Gastrocnemius medialis (tissue), 4 donors: Measurements from ENCODE around the gene GNAI1. TPM values are rescaled to one million over a fixed set of nuclear protein-coding genes. Genes with fewer than 3 reads are reported as not detected.

ENCODE experiments used
- ATAC-seq, 2 donors: fragments of 150-250 bp; one replicate each; pipeline ENCODE4 v1.9.1; 2016
- DNase-seq, 2 donors: peaks; one replicate each; pipeline ENCODE4 v3.0.0-alpha.2; 2019
- H3K27ac ChIP-seq, 4 donors: fragments of 200-600 bp; sonication (generic); 1 replicate in 1 of 4; 2 replicates in 3 of 4; pipeline ENCODE4 v1.5.1; 2016 to 2018; ENCODE audit warnings: mild to moderate bottlenecking in 2 of 4, moderate library complexity in 1 of 4
- H3K27me3 ChIP-seq, 3 donors: fragments of 200-600 bp; sonication (generic) in 2 of 3; 1 replicate in 1 of 3; 2 replicates in 2 of 3; pipeline versions ENCODE4 v1.5.1 to v1.6.0; 2016 to 2019; ENCODE audit warnings: mild to moderate bottlenecking in 1 of 3, moderate library complexity in 1 of 3
- H3K36me3 ChIP-seq, 2 donors: fragments of 200-600 bp; sonication (generic) in 1 of 2; one replicate each; pipeline ENCODE4 v1.5.1; 2017 to 2018
- H3K4me1 ChIP-seq, 2 donors: fragments of 200-600 bp; sonication (generic) in 1 of 2; one replicate each; pipeline ENCODE4 v1.5.1; 2016 to 2017; ENCODE audit warnings: mild to moderate bottlenecking in 2 of 2
- H3K4me3 ChIP-seq, 4 donors: fragments of 200-600 bp; sonication (generic) in 3 of 4; 1 replicate in 1 of 4; 2 replicates in 3 of 4; pipeline ENCODE4 v1.5.1; 2016 to 2019; ENCODE audit warnings: mild to moderate bottlenecking in 2 of 4
- H3K9me3 ChIP-seq, 3 donors: fragments of 200-600 bp; sonication (generic) in 2 of 3; 1 replicate in 1 of 3; 2 replicates in 2 of 3; pipeline ENCODE4 v1.5.1; 2016 to 2019
- CTCF ChIP-seq, 5 experiments: fragments of 450-650 bp in 3 of 5; fragments of 200-600 bp in 2 of 5; sonication (generic) in 2 of 5; IDR thresholded peaks in 4 of 5; conservative IDR thresholded peaks in 1 of 5; 1 replicate in 4 of 5; 2 replicates in 1 of 5; pipeline ENCODE4 v1.5.1; 2016 to 2019; ENCODE audit warnings: antibody characterized with exemption in 5 of 5, mild to moderate bottlenecking in 3 of 5, moderate library complexity in 3 of 5
- POLR2A ChIP-seq, 2 donors: fragments of 450-650 bp; IDR thresholded peaks; one replicate each; pipeline ENCODE4 v1.6.1; 2017; ENCODE audit warnings: antibody characterized with exemption in 2 of 2, mild to moderate bottlenecking in 2 of 2, moderate library complexity in 2 of 2
- in situ Hi-C, 4 donors: fragments of 200-750 bp; cut with MboI; loops; one replicate each; pipeline versions ENCODE4 v1.15.0 to v1.8.0; 2017; ENCODE audit warnings: low sequenced_read_pairs in 4 of 4
- intact Hi-C: fragments of 100-400 bp; cut with DNase I; formaldehyde crosslinking; loops from one replicate; pipeline ENCODE4 v1.15.1; 2023; ENCODE audit warnings: low total_unique reads
- total RNA-seq, 4 donors: library from RNA; depleted of rRNA; stranded (reverse); fragments of >200 nt; gene quantifications; one replicate each; pipeline versions ENCODE4 v1.1.0 to v1.2.3, GENCODE V29; 2016

GNAI1 gene
- total RNA-seq, 4 donors from 2014 or later = 6.5 to 13.0 (median 8.3) TPM

- no peak for DNase-seq
- in situ Hi-C loops = no loop called here
- TF ChIP-seq POLR2A (IDR thresholded peaks at IDR 0.05) (no peak), CTCF (IDR thresholded peaks at IDR 0.05 in 4 of 5, conservative IDR thresholded peaks at IDR 0.05 in 1 of 5) (no peak)
- intact Hi-C loops = loop anchor here (10.0 kb wide), 1 partner anchor 148 kb away; no protein-coding TSS in a partner anchor
- Histone ChIP-seq H3K36me3 (no peaks in the 10 kb centered on the region), H3K4me1 (peaks cover 10 to 19% of the 10 kb centered on the region in 2 donors), H3K27me3 (no peaks in the 10 kb centered on the region), H3K27ac (peak overlapping the region in 1 of 4 donors; percentile 79), H3K9me3 (no peaks in the 10 kb centered on the region), H3K4me3 (peak overlapping the region; percentile 80 to 90 (median 82))
- ATAC-seq = no peak
Observed at GRCh38 chr7:80136261-80137055, 1.8 kb downstream of the GNAI1 start.

DNA sequence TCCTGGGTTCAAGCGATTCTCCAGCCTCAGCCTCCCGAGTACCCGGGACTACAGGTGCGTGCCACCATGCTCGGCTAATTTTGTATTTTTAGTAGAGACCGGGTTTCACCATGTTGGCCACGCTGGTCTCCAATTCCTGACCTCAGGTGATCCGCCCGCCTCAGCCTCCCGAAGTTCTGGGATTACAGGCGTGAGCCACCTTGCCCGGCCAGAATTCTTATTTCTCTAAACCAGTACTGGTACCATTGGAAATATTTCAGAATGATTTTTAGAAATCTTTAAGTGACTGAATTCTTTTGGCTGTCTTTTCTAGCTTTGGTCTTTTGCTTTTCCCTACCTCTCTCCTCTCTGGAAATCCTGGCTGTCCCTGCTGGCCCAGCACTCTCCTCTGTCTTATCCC, 2.8 kb downstream of the GNAI1 start:
- in situ Hi-C loops = no loop called here
- H3K9me3 ChIP-seq = no peaks in the 10 kb centered on the region
- H3K27ac ChIP-seq = peak overlapping the region in 1 of 4 donors; percentile 3
- peak overlapping the region in 1 of 4 donors; percentile 6 for H3K4me3 ChIP-seq
- no peak for TF ChIP-seq POLR2A (IDR thresholded peaks at IDR 0.05)
- no peak for TF ChIP-seq CTCF (IDR thresholded peaks at IDR 0.05 in 4 of 5, conservative IDR thresholded peaks at IDR 0.05 in 1 of 5)
- ATAC-seq = no peak
- no peak for DNase-seq
- no peaks in the 10 kb centered on the region for H3K27me3 ChIP-seq
- intact Hi-C loops = loop anchor here (10.0 kb wide), 1 partner anchor 147 kb away; no protein-coding TSS in a partner anchor
- H3K36me3 ChIP-seq = no peaks in the 10 kb centered on the region
- peaks cover 10 to 19% of the 10 kb centered on the region in 2 donors for H3K4me1 ChIP-seq

DNA sequence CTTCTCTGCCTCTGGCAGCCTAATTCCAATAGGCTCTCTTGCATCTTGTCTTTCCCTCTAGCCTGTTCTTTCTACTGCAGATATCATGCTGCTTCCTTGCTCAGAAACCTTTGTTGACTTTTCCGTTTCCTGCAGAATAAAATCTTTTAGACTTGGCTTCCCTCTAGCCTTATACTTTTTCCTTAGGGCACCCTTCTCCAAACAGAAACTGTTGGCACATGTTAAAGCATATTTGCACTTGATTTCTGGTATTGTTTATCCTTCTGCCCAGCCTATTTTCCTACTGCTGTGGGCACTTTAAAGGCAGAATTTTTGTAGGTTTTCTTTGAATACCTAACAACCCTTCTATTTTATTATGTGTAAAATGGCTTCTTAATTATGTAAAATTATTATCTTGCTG, 4.6 kb downstream of the GNAI1 start:
- no peak overlapping the region for H3K27ac ChIP-seq
- H3K27me3 ChIP-seq = no peaks in the 10 kb centered on the region
- in situ Hi-C loops (no loop called here), intact Hi-C loops (loop anchor here (10.0 kb wide), 1 partner anchor 146 kb away; no protein-coding TSS in a partner anchor)
- peaks cover 5 to 11% of the 10 kb centered on the region in 2 donors for H3K4me1 ChIP-seq
- no peak for ATAC-seq
- no peak overlapping the region for H3K4me3 ChIP-seq
- no peaks in the 10 kb centered on the region for H3K36me3 ChIP-seq
- DNase-seq = no peak
- no peaks in the 10 kb centered on the region for H3K9me3 ChIP-seq
- TF ChIP-seq CTCF (IDR thresholded peaks at IDR 0.05 in 4 of 5, conservative IDR thresholded peaks at IDR 0.05 in 1 of 5) (no peak), POLR2A (IDR thresholded peaks at IDR 0.05) (no peak)

- ATAC-seq (no peak), DNase-seq (no peak)
- Histone ChIP-seq H3K9me3 (no peaks in the 10 kb centered on the region), H3K4me3 (no peak overlapping the region), H3K36me3 (no peaks in the 10 kb centered on the region), H3K27ac (no peak overlapping the region), H3K27me3 (no peaks in the 10 kb centered on the region), H3K4me1 (peaks cover 5 to 11% of the 10 kb centered on the region in 2 donors)
- no peak for TF ChIP-seq POLR2A (IDR thresholded peaks at IDR 0.05)
- no peak for TF ChIP-seq CTCF (IDR thresholded peaks at IDR 0.05 in 4 of 5, conservative IDR thresholded peaks at IDR 0.05 in 1 of 5)
- in situ Hi-C loops = no loop called here
- intact Hi-C loops = no loop called here
Observed at GRCh38 chr7:80140388-80140787, 5.8 kb downstream of the GNAI1 start.
